HG03103 (cell line): Measurements from ENCODE around the gene RSPH3.
A peak's percentile ranks its signal among the peaks of the same experiment; 100 is the strongest.
"Not testable (repeated sequence)": the region's sequence is repeated elsewhere in the genome, so short reads cannot be mapped to it uniquely, and the experiment has no call there.

ENCODE experiments used
- ATAC-seq: cut with Tn5 transposase; IDR thresholded peaks from one replicate; pipeline ENCODE4 v1.9.1; 2021; ENCODE audit warnings: low read depth; ENCODE audit not compliant: unreplicated experiment

RSPH3 gene

DNA sequence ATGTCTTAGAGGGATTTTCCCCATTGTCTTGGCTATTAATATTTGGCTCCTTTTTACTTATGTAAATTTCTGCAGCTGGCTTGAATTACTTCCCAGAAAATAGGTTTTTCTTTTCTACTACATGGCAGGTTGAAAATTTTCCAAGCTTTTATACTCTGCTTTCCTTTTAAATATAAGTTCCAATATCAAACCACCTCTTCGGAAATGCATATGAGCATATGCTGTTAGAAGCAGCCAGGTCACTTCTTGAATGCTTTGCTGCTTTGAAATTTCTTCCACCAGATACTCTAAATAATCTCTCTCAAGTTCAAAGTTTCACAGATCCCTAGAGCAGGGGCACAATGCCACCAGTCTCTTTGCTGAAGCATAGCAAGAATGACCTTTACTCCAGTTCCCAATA, 25.2 kb upstream of the RSPH3 start:
- not testable (repeated sequence) for ATAC-seq

DNA sequence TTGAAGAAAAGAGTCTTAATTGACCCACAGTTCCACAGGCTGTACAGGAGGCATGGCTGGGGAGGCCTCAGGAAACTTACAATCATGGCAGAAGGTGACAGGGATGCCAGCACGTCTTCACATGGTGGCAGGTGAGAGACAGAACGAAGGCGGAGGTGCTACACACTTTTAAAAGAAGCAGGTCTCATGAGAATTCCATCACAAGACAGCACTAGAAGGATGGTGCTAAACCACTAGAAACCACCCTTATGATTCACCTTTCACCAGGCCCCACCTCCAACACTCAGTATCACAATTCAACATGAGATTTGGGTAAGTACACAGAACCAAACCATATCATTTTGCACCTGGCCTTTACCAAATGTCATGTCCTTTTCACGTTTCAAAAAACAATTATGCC, 23.9 kb upstream of the RSPH3 start:
- ATAC-seq = no peak

DNA sequence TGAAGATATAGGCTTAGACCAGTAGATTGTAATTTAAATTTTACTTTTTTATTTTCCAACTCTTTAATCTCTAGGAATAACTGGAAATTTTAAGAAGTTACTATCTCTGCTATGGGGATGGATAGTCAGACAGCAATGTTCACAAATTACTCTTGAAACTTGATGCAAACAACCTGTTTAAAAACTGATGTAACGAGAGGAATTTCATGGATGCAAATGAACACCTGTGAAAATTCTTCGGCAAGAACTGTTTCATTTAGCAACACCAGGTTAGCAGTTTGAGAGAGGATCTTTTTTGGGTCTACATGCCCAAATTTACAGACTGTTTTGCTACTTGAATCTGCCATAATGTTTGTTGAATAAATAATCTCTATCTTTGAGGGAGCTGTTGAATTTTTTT, 20.0 kb upstream of the RSPH3 start:
- no peak for ATAC-seq

DNA sequence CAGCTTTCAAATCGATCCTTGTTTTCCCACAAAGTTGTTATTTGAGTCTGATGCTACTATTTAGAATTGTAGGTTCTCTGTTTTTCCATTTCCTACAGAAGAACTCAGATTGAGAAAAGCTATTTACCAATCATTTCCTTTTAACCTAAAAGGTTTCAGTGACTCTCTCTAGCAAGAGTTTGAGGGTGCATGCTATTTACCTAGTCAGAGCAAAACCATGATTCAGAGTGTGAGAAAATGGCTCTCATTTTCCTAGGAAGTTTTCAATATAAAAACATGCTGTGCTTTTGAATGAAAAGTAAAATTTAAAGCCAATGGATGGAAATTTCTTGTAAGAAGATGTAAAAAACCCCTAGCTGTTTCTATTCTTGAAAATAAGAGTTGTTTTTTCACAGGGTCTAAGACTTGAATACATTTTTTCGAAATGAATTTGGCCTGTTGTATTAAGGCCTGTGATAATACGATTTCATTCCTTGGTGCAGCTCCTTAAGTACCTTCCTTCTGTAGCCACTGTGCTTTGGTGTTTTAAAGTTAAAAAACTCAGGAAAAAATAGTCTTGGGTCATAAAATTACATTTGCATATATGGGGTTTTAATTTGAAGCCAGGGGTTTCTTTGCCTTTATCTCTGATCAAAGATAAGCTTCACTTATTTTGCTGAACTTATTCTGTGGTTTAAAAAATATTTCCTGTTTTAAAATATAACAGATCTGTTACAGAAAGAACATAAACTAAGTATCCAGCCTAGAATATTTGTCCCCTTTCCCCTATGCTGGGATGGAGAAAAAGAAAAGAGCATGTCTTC, 18.0 kb upstream of the RSPH3 start:
- ATAC-seq = no peak

DNA sequence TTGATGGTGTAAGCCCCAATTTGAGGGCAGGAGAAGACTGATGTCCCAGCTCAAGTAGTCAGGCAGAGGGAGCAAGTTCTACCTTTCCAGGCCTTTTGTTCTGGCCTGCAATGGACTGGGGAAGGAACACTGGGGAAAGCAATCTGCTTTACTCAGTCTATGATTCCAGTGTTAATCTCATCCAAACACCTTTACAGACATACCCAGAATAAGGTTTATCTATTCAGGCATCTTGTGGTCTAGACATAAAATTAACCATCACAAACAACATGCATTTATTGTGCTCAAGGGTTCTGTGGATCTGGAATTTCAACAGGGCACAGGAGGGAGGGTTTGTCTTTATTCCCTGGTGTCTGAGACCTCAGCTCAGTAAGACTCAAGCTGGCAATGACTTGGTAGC, 14.4 kb upstream of the RSPH3 start:
- ATAC-seq = no peak

DNA sequence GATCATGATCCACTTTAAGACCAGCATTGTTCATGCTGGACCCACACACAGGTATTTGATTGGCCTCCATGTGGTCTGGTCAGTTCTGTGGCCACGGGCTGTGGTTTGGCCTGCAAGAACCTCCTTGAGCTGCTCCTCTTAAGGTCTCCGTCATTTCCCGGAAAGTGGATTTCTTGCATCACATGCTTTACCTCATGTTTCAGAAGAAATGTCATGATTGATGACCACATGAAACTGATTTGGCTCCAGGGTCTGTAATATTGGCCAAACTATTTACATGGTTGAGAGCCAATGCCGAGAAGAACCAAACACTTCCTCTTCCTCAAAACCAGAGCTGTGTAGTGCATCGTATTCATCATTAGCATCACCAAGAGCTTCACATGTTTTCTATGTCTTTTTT, 13.2 kb upstream of the RSPH3 start:
- no peak for ATAC-seq

DNA sequence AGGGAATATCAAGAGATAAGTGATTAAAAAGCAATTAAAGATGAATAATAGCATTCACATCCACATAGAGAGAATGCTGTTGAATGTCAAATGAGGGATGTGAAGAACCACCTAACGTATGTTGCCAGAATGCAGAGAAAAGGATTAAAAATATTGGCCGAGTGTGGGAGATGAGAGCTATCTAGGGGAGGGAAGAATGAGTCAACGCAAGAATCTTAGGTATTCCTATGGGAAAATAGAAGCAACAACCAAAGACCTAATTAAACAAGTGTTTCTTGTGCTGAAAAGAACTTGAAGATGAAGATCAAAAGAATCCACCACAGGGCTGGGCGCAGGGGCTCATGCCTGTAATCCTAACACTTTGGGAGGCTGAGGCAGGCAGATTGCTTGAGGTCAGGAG, 12.2 kb upstream of the RSPH3 start:
- no peak for ATAC-seq

DNA sequence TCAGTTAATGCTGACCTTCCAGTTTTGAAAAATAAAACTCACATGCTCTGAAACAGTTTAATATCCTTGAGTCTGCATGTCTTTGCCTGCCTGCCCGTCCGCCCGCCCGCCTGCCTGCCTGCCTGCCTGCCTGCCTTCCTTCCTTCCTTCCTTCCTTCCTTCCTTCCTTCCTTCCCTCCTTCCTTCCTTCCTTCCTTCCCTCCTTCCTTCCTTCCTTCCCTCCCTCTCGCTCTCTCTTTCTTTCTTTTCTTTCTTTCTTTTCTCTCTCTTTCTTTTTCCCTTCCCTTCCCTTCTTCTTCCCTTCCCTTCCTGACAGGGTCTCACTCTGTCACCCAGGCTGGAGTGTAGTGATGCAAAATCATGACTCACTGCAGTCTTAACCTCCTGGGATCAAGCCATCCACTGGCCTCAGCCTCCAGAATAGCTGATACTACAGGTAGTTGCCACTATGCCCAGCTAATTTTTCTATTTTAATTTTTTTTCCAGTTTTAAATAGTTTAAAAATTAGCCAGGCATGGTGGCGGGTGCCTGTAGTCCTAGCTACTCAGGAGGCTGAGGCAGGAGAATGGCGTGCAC, 10.1 kb upstream of the RSPH3 start:
- not testable (repeated sequence) for ATAC-seq

DNA sequence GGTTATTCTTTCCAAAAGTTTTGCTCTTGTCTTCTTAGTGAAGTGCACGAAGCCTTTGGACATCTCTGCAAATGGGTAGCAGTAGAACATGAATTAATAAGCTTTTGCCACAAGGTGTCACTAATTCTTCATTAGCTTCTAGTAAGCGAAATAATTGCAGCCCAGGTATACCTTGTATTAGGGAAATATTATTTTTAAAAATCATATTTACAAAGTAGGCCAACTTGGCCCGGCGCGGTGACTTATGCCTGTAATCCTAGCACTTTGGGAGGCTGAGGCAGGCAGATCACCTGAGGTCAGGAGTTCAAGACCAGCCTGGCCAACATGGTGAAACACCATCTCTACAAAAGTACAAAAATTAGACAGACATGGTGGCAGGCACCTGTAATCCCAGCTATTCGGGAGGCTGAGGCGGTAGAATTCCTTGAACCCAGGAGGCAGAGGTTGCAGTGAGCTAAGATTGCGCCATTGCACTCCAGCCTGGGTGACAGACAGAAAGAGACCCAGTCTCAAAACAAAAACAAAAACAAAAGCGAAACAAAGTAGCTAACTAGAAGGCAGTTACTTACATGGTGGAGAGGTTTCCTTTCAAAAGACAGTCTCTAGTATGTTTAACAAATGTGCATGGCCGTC, 8.8 kb upstream of the RSPH3 start:
- ATAC-seq = no peak

DNA sequence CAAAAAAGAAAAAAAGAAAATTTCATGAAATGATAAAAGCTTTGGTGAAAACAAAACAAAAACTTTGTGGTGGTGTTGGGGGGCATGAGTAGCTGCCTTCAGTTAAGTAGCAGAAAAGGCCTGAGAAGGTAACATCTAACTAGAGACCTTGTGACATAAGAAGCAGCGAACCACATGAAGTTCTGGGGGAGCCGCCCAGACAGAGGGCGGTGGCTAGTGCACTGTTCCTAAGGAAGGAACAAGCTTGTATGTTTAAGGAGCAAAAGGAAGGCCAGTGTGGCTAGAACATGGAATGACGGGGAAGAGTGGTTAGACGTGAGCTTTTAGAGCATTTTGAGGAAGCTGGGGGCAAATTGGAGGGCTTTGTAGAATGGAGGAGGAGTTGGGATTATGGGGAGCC, 7.5 kb upstream of the RSPH3 start:
- ATAC-seq = no peak

DNA sequence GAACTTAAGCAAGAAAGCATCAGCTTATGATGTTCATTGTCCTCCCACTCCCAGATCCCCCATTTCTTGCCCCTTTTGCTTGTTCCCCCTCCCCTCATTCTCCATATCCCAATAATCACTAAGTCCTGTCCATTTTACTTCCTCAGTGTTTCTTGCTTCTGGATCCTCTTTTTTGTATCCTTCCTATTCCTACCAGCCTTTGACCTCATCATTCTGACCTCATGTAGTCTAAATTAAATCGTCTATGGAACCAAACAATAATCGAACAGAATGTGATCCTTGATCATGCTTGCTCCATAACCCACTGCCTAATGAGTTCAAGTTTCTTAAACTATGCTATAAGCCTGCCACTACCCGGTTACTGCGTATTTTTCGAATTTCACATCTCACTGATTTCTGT, 5.4 kb upstream of the RSPH3 start:
- no peak for ATAC-seq

DNA sequence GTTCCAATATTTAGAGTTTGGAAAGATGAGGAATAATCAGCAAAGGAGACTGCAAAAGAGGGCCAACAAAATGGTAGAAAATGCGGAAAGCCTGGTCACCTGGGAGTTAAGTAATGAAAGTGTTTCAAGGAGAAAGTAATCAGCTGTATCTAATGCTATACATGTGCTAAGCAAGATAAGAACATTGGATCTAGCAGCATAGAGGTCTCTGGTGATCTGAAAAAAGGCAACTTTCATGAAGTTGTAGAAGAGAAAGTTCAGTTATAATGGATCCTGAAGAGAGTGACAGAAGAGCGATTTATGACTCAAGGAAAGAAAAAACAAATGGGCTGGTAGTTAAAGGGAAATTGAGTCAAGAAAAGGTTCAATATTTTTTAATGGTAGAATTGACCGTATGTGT, 4.6 kb upstream of the RSPH3 start:
- no peak for ATAC-seq

DNA sequence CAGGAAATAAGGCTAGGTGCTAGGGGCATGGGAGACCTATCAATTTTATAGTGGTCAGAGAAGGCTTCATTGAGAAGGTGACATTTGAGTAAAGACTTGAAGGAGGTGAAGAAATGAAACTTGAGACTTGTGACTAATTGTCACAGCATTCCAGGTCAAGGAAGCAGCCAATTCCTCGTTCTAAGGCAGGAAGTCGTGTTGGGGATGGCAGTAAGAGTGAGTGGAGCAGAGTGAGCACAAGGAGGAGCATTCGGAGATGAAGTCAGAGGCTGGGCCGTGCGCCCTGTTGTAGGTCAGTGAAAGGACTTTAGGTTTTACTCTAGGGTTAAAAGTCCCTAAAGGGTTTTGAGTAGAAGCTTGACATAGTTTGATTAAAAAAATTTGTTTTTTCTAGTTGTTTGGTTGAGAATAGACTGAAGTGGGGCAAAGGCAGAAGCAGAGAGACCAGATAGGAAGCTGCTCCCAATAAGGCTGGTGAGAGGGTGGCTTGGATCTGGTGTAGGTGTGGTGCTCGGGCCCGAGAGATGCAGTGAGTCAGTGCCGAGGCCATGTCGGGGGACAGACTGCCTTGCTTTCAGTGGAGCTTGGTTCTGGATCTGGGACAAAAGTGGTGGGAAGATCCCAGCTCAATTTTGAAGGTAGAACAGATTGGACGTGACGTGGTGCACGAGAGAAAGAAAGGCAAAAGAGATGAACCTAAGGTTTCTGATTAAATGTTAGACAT, 2.6 kb upstream of the RSPH3 start:
- no peak for ATAC-seq

DNA sequence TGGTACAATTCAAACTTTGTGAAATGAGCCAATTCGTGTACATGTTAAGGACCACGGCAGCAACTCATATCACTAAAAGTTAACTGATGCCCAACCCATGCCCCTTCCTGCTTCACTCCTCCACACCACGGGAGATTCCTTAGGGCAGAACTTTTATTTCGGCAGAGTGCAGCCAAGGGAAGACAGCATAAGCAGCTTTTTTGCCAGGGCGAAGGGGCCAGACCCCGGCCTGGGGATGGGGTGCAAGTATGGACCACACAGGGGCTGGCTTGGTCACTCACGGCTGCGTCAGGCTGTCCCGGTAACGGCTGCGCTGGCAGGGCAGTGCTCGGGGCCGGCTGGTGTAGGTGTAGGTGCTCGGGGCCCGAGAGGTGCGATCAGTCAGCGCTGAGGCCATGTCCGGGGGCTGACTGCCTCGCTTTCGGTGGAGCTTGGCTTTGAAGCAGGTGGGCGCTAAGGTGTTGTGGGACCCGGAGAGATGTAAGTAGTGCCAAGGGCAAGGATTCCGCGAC, 792 bp downstream of the RSPH3 start:
- ATAC-seq = peak; percentile 24

DNA sequence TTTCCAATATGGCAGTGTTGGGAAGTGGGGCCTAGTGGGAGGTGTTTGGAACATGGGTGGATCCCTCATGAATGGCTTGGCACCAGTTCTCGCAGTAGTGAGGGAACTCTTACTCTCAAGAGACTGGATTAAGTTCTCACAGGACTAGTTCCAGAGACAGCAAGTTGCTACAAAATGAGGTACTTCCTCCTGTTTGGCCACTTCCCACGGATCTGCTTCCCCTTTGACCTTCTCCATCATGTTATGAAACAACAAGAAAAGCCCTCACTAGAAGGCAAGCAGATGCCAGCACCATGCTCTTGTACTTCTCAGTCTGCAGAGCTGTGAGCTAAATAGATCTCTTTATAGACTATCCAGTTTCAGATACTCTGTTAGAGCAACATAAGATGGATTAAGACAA, 3.1 kb downstream of the RSPH3 start:
- ATAC-seq = no peak

DNA sequence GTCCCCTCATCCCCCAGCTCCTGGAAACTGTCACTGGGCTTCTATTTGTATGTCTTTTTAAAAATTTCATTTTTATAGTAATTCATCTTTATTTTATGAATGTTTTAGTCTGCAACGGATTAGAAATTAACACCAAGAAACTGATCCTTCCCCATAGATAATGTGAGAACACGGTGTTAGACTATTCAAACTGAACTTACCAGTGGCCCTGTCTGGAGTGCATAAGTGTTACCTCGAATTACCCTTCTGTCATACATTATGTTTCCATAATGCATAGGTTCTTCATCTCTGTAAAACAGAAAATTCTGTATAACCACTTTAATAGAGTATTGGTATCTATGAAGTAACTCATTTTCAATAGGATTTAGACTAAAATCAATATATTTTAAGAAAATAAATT, 6.4 kb downstream of the RSPH3 start:
- ATAC-seq = no peak

DNA sequence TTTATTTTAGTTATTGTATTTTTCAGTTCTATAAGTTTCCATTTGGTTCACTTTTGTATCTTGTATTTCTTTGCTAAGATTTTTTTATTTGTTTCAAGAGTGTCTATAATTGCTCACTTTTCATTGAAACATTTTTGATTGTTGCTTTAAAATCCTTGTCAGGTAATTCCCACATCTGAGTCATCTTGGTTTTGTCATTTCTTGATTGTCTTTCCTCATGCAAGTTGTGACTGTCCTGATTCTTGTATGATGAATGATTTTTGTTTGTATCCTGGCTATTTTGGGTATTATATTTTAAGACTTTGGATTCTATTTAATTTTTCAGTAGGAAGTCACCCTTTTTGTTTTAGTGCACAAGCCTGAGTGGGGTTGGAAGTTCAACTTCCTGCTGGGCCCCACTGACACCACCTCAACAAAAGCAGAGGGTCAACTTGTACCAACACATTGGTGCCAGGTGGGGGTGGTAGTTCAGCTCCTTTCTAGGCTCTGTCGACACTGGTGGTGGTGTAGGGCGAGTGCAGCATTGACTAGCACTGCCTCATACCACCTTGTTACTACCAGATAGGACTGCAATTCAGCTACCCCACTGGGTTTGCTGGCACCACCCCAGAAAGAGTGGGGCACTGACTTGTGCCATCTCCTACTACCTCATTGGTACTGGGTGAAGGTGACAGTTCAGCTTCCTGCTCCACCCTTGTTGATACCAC, 8.8 kb downstream of the RSPH3 start:
- ATAC-seq = no peak

DNA sequence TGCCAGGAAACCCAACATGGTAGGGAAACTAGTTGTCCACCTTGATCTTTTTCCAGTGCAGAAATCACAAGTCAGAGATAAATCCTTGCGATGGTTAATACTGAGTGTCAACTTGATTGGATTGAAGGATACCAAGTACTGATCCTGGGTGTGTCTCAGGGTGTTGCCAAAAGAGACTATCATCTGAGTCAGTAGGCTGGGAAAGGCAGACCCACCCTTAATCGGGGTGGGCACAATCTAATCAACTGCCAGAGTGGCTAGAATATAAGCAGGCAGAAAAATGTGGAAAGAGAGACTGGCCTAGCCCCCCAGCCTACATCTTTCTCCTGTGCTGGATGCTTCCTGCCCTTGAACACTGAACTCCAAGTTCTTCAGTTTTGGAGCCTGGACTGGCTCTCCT, 10.3 kb downstream of the RSPH3 start:
- ATAC-seq = not testable (repeated sequence)

DNA sequence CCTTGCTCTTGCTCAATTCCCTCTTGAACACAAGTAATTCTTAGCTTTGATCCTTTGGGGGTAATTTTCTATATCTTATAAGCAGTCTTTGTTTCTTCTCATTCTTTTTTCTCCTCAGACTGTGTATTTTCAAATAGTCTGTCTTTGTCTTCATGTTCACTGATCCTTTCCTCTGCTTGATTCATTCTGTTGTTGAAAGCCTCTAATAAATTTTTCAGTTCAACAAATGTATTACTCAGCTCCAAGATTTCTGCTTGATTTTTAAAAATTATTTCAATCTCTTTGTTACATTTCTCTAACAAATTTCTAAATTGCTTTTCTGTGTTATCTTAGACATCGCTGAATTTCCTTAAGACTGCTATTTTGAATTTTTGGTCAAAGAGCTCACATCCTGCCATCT, 11.5 kb downstream of the RSPH3 start:
- no peak for ATAC-seq

DNA sequence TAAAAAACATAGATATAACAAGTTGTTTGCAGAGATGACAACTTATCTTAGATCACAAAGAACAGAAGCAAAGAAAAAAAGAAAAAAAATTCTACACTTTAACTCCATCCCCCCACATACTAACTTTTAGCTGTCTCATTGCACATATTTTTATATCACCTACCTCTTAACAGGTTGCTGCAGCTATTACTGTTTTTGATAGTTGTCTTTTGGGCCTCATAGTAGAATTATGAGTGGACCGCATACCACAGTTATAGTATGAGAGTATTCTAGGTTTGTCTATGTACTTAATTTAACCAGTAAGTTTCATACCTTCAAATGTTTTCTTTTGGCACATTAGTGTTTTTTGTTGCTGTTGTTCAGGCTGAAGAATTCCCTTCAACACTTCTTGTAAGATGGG, 12.3 kb downstream of the RSPH3 start:
- ATAC-seq = no peak

DNA sequence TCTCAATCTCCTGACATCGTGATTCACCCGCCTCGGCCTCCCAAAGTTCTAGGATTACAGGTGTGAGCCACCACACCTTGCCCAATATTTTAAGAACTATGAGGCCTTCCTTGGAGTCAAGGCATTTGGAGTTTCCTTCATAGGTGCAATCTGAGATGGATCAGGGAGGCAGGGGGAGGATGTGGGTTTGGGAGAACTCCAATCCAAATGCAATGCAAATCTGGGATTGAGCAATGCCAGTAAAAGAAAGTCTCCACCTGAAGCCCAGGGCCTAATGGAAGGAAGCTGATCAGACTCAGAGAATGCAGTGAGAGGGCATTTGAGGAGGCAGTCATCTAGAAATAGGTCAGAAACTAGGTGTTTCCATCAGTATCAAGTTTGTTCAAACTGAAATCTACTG, 21.2 kb downstream of the RSPH3 start:
- no peak for ATAC-seq
